IMR-90 (cell line): Measurements from ENCODE around the gene AMIGO1. TPM values are rescaled to one million over a fixed set of nuclear protein-coding genes. Genes with fewer than 3 reads are reported as not detected.

Experiments used
- ATAC-seq: fragments of 200-7000 bp; cut with Tn5 transposase; 2 replicates; pipeline ENCODE4 v1.9.1; 2020; ENCODE audit warnings: low read depth, mild to moderate bottlenecking, moderate library complexity
- BruUV-seq: library from RNA; stranded (reverse); fragments of 400-500 nt; replicated peaks from 2 replicates; lab custom pipeline; 2021; lab: Mats Ljungman, UMichigan
- CTCF ChIA-PET: fragments of 300-600 bp; formaldehyde crosslinking; extraction: SDS; loops from one replicate; lab custom pipeline; 2021; ENCODE audit warnings: antibody characterized with exemption; lab: Yijun Ruan, JAX
- POLR2A ChIA-PET: fragments of 300-600 bp; sonication (Branson Sonifier 250); formaldehyde crosslinking; loops from one replicate; lab custom pipeline; 2022; ENCODE audit warnings: antibody characterized with exemption; ENCODE audit not compliant: unreplicated experiment; lab: Charles Lee
- DNase-seq: peaks from one replicate; pipeline ENCODE4 v3.0.0; 2013
- H2AFZ ChIP-seq: replicated peaks from 2 replicates; pipeline ENCODE3; 2013; ENCODE audit warnings: low read length, mild to moderate bottlenecking; ENCODE audit not compliant: poor library complexity
- H2AK5ac ChIP-seq: 2 replicates; pipeline ENCODE4 v1.6.1; 2013; ENCODE audit warnings: low read depth, low read length, inconsistent platforms
- H2AK9ac ChIP-seq: replicated peaks from 2 replicates; pipeline ENCODE3; 2013; ENCODE audit warnings: mild to moderate bottlenecking, low read depth, low read length, moderate library complexity; ENCODE audit not compliant: poor library complexity
- H2BK120ac ChIP-seq: 2 replicates; pipeline ENCODE4 v1.6.1; 2013; ENCODE audit warnings: low read depth, low read length, inconsistent platforms
- H2BK15ac ChIP-seq: 3 replicates; pipeline ENCODE4 v1.6.1; 2013; ENCODE audit warnings: low read depth, low read length, inconsistent platforms
- H2BK20ac ChIP-seq: 2 replicates; pipeline ENCODE4 v1.6.1; 2013; ENCODE audit warnings: low read depth, mild to moderate bottlenecking, inconsistent platforms, low read length, moderate library complexity
- H2BK5ac ChIP-seq: 2 replicates; pipeline ENCODE4 v1.6.1; 2013; ENCODE audit warnings: mild to moderate bottlenecking, low read depth, low read length, inconsistent platforms; ENCODE audit not compliant: poor library complexity, severe bottlenecking
- H3K14ac ChIP-seq: replicated peaks from 2 replicates; pipeline ENCODE4 v1.6.1; 2013; ENCODE audit warnings: low read depth, low read length, inconsistent platforms
- H3K18ac ChIP-seq: 2 replicates; pipeline ENCODE4 v1.6.1; 2013; ENCODE audit warnings: low read depth, low read length, control low read depth
- H3K23ac ChIP-seq: 2 replicates; pipeline ENCODE4 v1.6.1; 2013; ENCODE audit warnings: low read depth, low read length, inconsistent platforms
- H3K27ac ChIP-seq: 2 replicates; pipeline ENCODE4 v1.5.1; 2013; ENCODE audit warnings: mild to moderate bottlenecking, control low read depth, low read length; ENCODE audit not compliant: insufficient read depth
- H3K27me3 ChIP-seq: 2 replicates; pipeline ENCODE4 v1.6.1; 2013; ENCODE audit warnings: low read length; ENCODE audit not compliant: control insufficient read depth, insufficient read depth
- H3K36me3 ChIP-seq: 2 replicates; pipeline ENCODE4 v1.6.1; 2013; ENCODE audit warnings: low read length, mixed read lengths; ENCODE audit not compliant: control insufficient read depth, insufficient read depth
- H3K4ac ChIP-seq: 2 replicates; pipeline ENCODE4 v1.6.1; 2013; ENCODE audit warnings: low read depth, low read length, inconsistent platforms
- H3K4me1 ChIP-seq: 2 replicates; pipeline ENCODE4 v1.6.1; 2013; ENCODE audit warnings: low read length, mixed read lengths; ENCODE audit not compliant: control insufficient read depth, insufficient read depth
- H3K4me2 ChIP-seq: 2 replicates; pipeline ENCODE4 v1.6.1; 2013; ENCODE audit warnings: low read depth, mild to moderate bottlenecking, control low read depth, low read length, moderate library complexity
- H3K4me3 ChIP-seq: 2 replicates; pipeline ENCODE4 v1.5.1; 2013; ENCODE audit warnings: low read depth, mild to moderate bottlenecking, control low read depth, low read length, moderate library complexity; ENCODE audit not compliant: insufficient read depth
- H3K56ac ChIP-seq: 2 replicates; pipeline ENCODE4 v1.6.1; 2013; ENCODE audit warnings: low read length, inconsistent platforms; ENCODE audit not compliant: insufficient read depth; ENCODE audit errors: extremely low read depth
- H3K79me1 ChIP-seq, 2 experiments: 2 replicates each; pipeline ENCODE4 v1.6.1; 2013; ENCODE audit warnings: low read length in 2 of 2, inconsistent platforms in 1 of 2, low read depth in 1 of 2
- H3K9ac ChIP-seq: 2 replicates; pipeline ENCODE4 v1.6.1; 2013; ENCODE audit warnings: low read depth, low read length, control low read depth
- H3K9me1 ChIP-seq: 2 replicates; pipeline ENCODE4 v1.6.1; 2013; ENCODE audit warnings: low read length, inconsistent platforms; ENCODE audit not compliant: insufficient read depth
- H3K9me3 ChIP-seq: 2 replicates; pipeline ENCODE4 v1.6.1; 2013; ENCODE audit warnings: low read length; ENCODE audit not compliant: control insufficient read depth, insufficient read depth
- H4K20me1 ChIP-seq: 2 replicates; pipeline ENCODE4 v1.6.1; 2013; ENCODE audit warnings: low read length, inconsistent platforms; ENCODE audit not compliant: insufficient read depth
- H4K5ac ChIP-seq: 2 replicates; pipeline ENCODE4 v1.6.1; 2013; ENCODE audit warnings: mild to moderate bottlenecking, low read depth, low read length, control low read depth
- H4K8ac ChIP-seq, 2 experiments: 2 replicates each; pipeline ENCODE4 v1.6.1; 2013; ENCODE audit warnings: low read depth in 2 of 2, low read length in 2 of 2, control low read depth in 1 of 2, inconsistent platforms in 1 of 2
- H4K91ac ChIP-seq: 2 replicates; pipeline ENCODE4 v1.6.1; 2013; ENCODE audit warnings: low read depth, low read length, inconsistent platforms; ENCODE audit not compliant: insufficient read depth
- CEBPB ChIP-seq: IDR thresholded peaks from 2 replicates; pipeline ENCODE4 v1.6.1; 2012; ENCODE audit warnings: low read depth, low read length, improper control_type of control experiment
- ELK1 ChIP-seq: fragments of 150-350 bp; IDR thresholded peaks from 2 replicates; pipeline ENCODE4 v1.6.1; 2016; ENCODE audit warnings: low read depth, mild to moderate bottlenecking, low read length, moderate library complexity, borderline replicate concordance
- FOS ChIP-seq: fragments of 150-350 bp; IDR thresholded peaks from 2 replicates; pipeline ENCODE4 v1.6.1; 2016; ENCODE audit warnings: low read depth, low read length
- MAFK ChIP-seq: IDR thresholded peaks from 2 replicates; pipeline ENCODE4 v1.6.1; 2012; ENCODE audit warnings: low read depth, low read length, improper control_type of control experiment
- MAZ ChIP-seq: IDR thresholded peaks from 2 replicates; pipeline ENCODE4 v1.6.1; 2012; ENCODE audit warnings: low read depth, mild to moderate bottlenecking, low read length, improper control_type of control experiment, moderate library complexity, borderline replicate concordance
- MXI1 ChIP-seq: IDR thresholded peaks from 2 replicates; pipeline ENCODE4 v1.6.1; 2012; ENCODE audit warnings: low read depth, mild to moderate bottlenecking, low read length, moderate library complexity, borderline replicate concordance
- POLR2A ChIP-seq: IDR thresholded peaks from 2 replicates; pipeline ENCODE4 v1.6.1; 2012; ENCODE audit warnings: mild to moderate bottlenecking, low read depth, low read length
- RAD21 ChIP-seq: IDR thresholded peaks from 2 replicates; pipeline ENCODE4 v1.6.1; 2012; ENCODE audit warnings: low read length, improper control_type of control experiment
- RCOR1 ChIP-seq: IDR thresholded peaks from 2 replicates; pipeline ENCODE4 v1.6.1; 2012; ENCODE audit warnings: mild to moderate bottlenecking, low read length, improper control_type of control experiment; ENCODE audit not compliant: insufficient replicate concordance
- RFX5 ChIP-seq: IDR thresholded peaks from 2 replicates; pipeline ENCODE4 v1.8.0; 2012; ENCODE audit warnings: low read depth, mild to moderate bottlenecking, low read length, moderate library complexity
- SMC3 ChIP-seq: fragments of 150-350 bp; IDR thresholded peaks from 2 replicates; pipeline ENCODE4 v1.6.1; 2016; ENCODE audit warnings: low read depth, mild to moderate bottlenecking, antibody characterized with exemption, low read length, moderate library complexity
- USF2 ChIP-seq: fragments of 150-350 bp; IDR thresholded peaks from 2 replicates; pipeline ENCODE4 v1.6.1; 2017; ENCODE audit warnings: mild to moderate bottlenecking, antibody characterized with exemption, low read length, low read depth
- WGBS, 2 experiments: methylation state at CpG; one replicate each; pipeline versions ENCODE4 v1.1.5 to v1.1.7; 2013; ENCODE audit warnings: missing lambda C conversion rate in 2 of 2; ENCODE audit not compliant: insufficient read length in 1 of 2; ENCODE audit errors: extremely low coverage in 2 of 2; 5-methylcytosine and 5-hydroxymethylcytosine counted together
- dilution Hi-C: fragments of 300-500 bp; cut with HindIII; formaldehyde crosslinking; loops from one replicate; pipeline ENCODE4 v1.14.3; 2018; ENCODE audit warnings: low sequenced_read_pairs; ENCODE audit not compliant: unreplicated experiment
- in situ Hi-C: fragments of 300-500 bp; cut with MboI; formaldehyde crosslinking; loops from 3 replicates; pipeline ENCODE4 v1.14.3; 2019; ENCODE audit warnings: low sequenced_read_pairs, inconsistent platforms, mixed read lengths
- intact Hi-C: fragments of 100-400 bp; cut with micrococcal nuclease; formaldehyde crosslinking; loops from 2 replicates; pipeline ENCODE4 v1.10.0; 2022
- polyA plus RNA-seq, 3 experiments: library from polyadenylated mRNA; depleted of rRNA; stranded (reverse); fragments of >200 nt; gene quantifications; 2 replicates each; pipeline ENCODE4 v1.2.3, GENCODE V29; 2012; ENCODE audit warnings: low replicate concordance in 1 of 3
- total RNA-seq: library from RNA; depleted of rRNA; stranded (reverse); fragments of >200 nt; gene quantifications from 2 replicates; pipeline ENCODE4 v1.2.3, GENCODE V29; 2012

The AMIGO1 gene
- total and polyA plus RNA-seq, 2 of the 4 experiments (the other 2 are of a cell fraction): 1.5 to 1.6 TPM

- Histone ChIP-seq H2BK15ac (no peak overlapping the region), H3K4me1 (peaks cover 5% of the 10 kb centered on the region), H2AFZ (no peak overlapping the region), H3K27ac (no peak overlapping the region), H3K4me2 (no peak overlapping the region), H2BK5ac (no peak overlapping the region), H4K91ac (no peak overlapping the region), H3K4me3 (no peak overlapping the region), H2AK9ac (no peak overlapping the region), H3K56ac (no peak overlapping the region), H3K9me3 (no peaks in the 10 kb centered on the region), H2AK5ac (no peak overlapping the region), H2BK120ac (no peak overlapping the region), H3K14ac (no peak overlapping the region), H3K4ac (no peak overlapping the region), H4K20me1 (no peaks in the 10 kb centered on the region), H3K9me1 (no peaks in the 10 kb centered on the region), H3K36me3 (no peaks in the 10 kb centered on the region), H4K8ac (no peak overlapping the region), H3K79me1 (no peaks in the 10 kb centered on the region), H3K23ac (no peak overlapping the region), H3K27me3 (peaks cover 17% of the 10 kb centered on the region), H3K9ac (no peak overlapping the region), H3K18ac (no peak overlapping the region), H2BK20ac (no peak overlapping the region), H4K5ac (no peak overlapping the region)
- intact Hi-C loops (no loop called here), in situ Hi-C loops (no loop called here), dilution Hi-C loops (no loop called here)
- peak; percentile 29 for DNase-seq
- BruUV-seq: no TSS peak
- ChIA-PET CTCF (interaction anchor here (1.9 kb wide), 1 partner anchor 16 kb away, joined by 7 read pairs; no protein-coding TSS in a partner anchor), POLR2A (no interaction called here)
- TF ChIP-seq SMC3 (no peak), RAD21 (no peak), MAZ (no peak), CEBPB (no peak), MAFK (no peak), USF2 (no peak), MXI1 (no peak), FOS (no peak), POLR2A (no peak), ELK1 (no peak), RCOR1 (no peak), RFX5 (no peak)
- ATAC-seq: peak; percentile 54; the same call in 1 of the 2 replicates
- WGBS, 2 experiments: 53% methylated on average over 2 of the region's 5 CpGs; no CpG with 5 or more reads in 1 of the 2 experiments
Measured at GRCh38 chr1:109516872-109517271, 7.3 kb upstream of the AMIGO1 start.
